ENCODE data around the gene C1S. TPM values are rescaled to one million over a fixed set of nuclear protein-coding genes. Genes with fewer than 3 reads are reported as not detected.

Gene C1S
- total and polyA plus RNA-seq, 4 donors: 141 to 1,087 (median 589) TPM

GRCh38 chr12:7114008-7114407, 53.5 kb downstream of the C1S start:
- Histone ChIP-seq H3K27ac (ENCODE audit: low read depth in 1 of 2, low read length in 2 of 2) (no peak overlapping the region), H3K4me1 (ENCODE audit: control insufficient read depth in 1 of 2, insufficient read depth in 2 of 2, low read length in 2 of 2) (no peaks in the 10 kb centered on the region), H3K36me3 (ENCODE audit: control insufficient read depth in 1 of 2, insufficient read depth in 2 of 2, low read length in 1 of 2) (peaks cover 0 to 4% of the 10 kb centered on the region in 2 donors), H3K9me3 (ENCODE audit: control insufficient read depth, low read length) (no peaks in the 10 kb centered on the region), H3K4me3 (ENCODE audit: low read length in 2 of 2) (no peak overlapping the region), H3K27me3 (ENCODE audit: control insufficient read depth in 1 of 2, insufficient read depth in 2 of 2, low read length in 1 of 2) (no peaks in the 10 kb centered on the region)
- DNase-seq: peak in 1 of 2 donors; percentile 41
- ATAC-seq (ENCODE audit: low FRiP score): no peak
- intact Hi-C loops (cut with DNase I): loop anchor here in 1 of 2 donors (5.0 kb wide), 1 partner anchor 167 kb away; no protein-coding TSS in a partner anchor
- 87 to 90% methylated on average over 11 of the region's 11 CpGs for WGBS, 2 donors

GRCh38 chr12:7114851-7115250, 54.3 kb downstream of the C1S start:
- 88 to 91% methylated on average over 6 of the region's 6 CpGs for WGBS, 2 donors
- intact Hi-C loops (cut with DNase I): loop anchor here in 1 of 2 donors (5.0 kb wide), 1 partner anchor 168 kb away; no protein-coding TSS in a partner anchor
- no peak for ATAC-seq (ENCODE audit: low FRiP score)
- DNase-seq: peak in 1 of 2 donors; percentile 24
- H3K4me3 ChIP-seq (ENCODE audit: low read length in 2 of 2): no peak overlapping the region
- H3K4me1 ChIP-seq (ENCODE audit: control insufficient read depth in 1 of 2, insufficient read depth in 2 of 2, low read length in 2 of 2): no peaks in the 10 kb centered on the region
- H3K27me3 ChIP-seq (ENCODE audit: control insufficient read depth in 1 of 2, insufficient read depth in 2 of 2, low read length in 1 of 2): no peaks in the 10 kb centered on the region
- H3K36me3 ChIP-seq (ENCODE audit: control insufficient read depth in 1 of 2, insufficient read depth in 2 of 2, low read length in 1 of 2): peaks cover 0 to 4% of the 10 kb centered on the region in 2 donors
- no peak overlapping the region for H3K27ac ChIP-seq (ENCODE audit: low read depth in 1 of 2, low read length in 2 of 2)
- no peaks in the 10 kb centered on the region for H3K9me3 ChIP-seq (ENCODE audit: control insufficient read depth, low read length)

GRCh38 chr12:7116196-7116595, 55.7 kb downstream of the C1S start:
- intact Hi-C loops (cut with DNase I): no loop called here
- no peak overlapping the region for H3K4me3 ChIP-seq (ENCODE audit: low read length in 2 of 2)
- no peak for DNase-seq
- no peak overlapping the region for H3K27ac ChIP-seq (ENCODE audit: low read depth in 1 of 2, low read length in 2 of 2)
- no peak for ATAC-seq (ENCODE audit: low FRiP score)
- H3K36me3 ChIP-seq (ENCODE audit: control insufficient read depth in 1 of 2, insufficient read depth in 2 of 2, low read length in 1 of 2): peaks cover 0 to 4% of the 10 kb centered on the region in 2 donors
- 85 to 89% methylated on average over 3 of the region's 3 CpGs for WGBS, 2 donors
- H3K4me1 ChIP-seq (ENCODE audit: control insufficient read depth in 1 of 2, insufficient read depth in 2 of 2, low read length in 2 of 2): no peaks in the 10 kb centered on the region
- H3K27me3 ChIP-seq (ENCODE audit: control insufficient read depth in 1 of 2, insufficient read depth in 2 of 2, low read length in 1 of 2): no peaks in the 10 kb centered on the region
- no peaks in the 10 kb centered on the region for H3K9me3 ChIP-seq (ENCODE audit: control insufficient read depth, low read length)

GRCh38 chr12:7116916-7117315, 56.4 kb downstream of the C1S start:
- DNase-seq (peak in 1 of 2 donors; percentile 26), ATAC-seq (ENCODE audit: low FRiP score) (no peak)
- Histone ChIP-seq H3K36me3 (ENCODE audit: control insufficient read depth in 1 of 2, insufficient read depth in 2 of 2, low read length in 1 of 2) (peaks cover 0 to 4% of the 10 kb centered on the region in 2 donors), H3K9me3 (ENCODE audit: control insufficient read depth, low read length) (no peaks in the 10 kb centered on the region), H3K27me3 (ENCODE audit: control insufficient read depth in 1 of 2, insufficient read depth in 2 of 2, low read length in 1 of 2) (no peaks in the 10 kb centered on the region), H3K27ac (ENCODE audit: low read depth in 1 of 2, low read length in 2 of 2) (no peak overlapping the region), H3K4me3 (ENCODE audit: low read length in 2 of 2) (no peak overlapping the region), H3K4me1 (ENCODE audit: control insufficient read depth in 1 of 2, insufficient read depth in 2 of 2, low read length in 2 of 2) (no peaks in the 10 kb centered on the region)
- 88 to 89% methylated on average over 9 of the region's 9 CpGs for WGBS, 2 donors
- intact Hi-C loops (cut with DNase I): no loop called here

- ATAC-seq (ENCODE audit: low FRiP score) (no peak), DNase-seq (no peak)
- 89 to 90% methylated on average over 3 of the region's 3 CpGs for WGBS, 2 donors
- Histone ChIP-seq H3K27ac (ENCODE audit: low read depth in 1 of 2, low read length in 2 of 2) (no peak overlapping the region), H3K4me3 (ENCODE audit: low read length in 2 of 2) (no peak overlapping the region), H3K36me3 (ENCODE audit: control insufficient read depth in 1 of 2, insufficient read depth in 2 of 2, low read length in 1 of 2) (peaks cover 0 to 4% of the 10 kb centered on the region in 2 donors), H3K4me1 (ENCODE audit: control insufficient read depth in 1 of 2, insufficient read depth in 2 of 2, low read length in 2 of 2) (no peaks in the 10 kb centered on the region), H3K27me3 (ENCODE audit: control insufficient read depth in 1 of 2, insufficient read depth in 2 of 2, low read length in 1 of 2) (no peaks in the 10 kb centered on the region), H3K9me3 (ENCODE audit: control insufficient read depth, low read length) (no peaks in the 10 kb centered on the region)
- intact Hi-C loops (cut with DNase I): no loop called here
Measured at GRCh38 chr12:7117670-7118069, 57.2 kb downstream of the C1S start.

GRCh38 chr12:7118881-7119280, 58.4 kb downstream of the C1S start:
- intact Hi-C loops (cut with DNase I): no loop called here
- no peaks in the 10 kb centered on the region for H3K27me3 ChIP-seq (ENCODE audit: control insufficient read depth in 1 of 2, insufficient read depth in 2 of 2, low read length in 1 of 2)
- no peaks in the 10 kb centered on the region for H3K9me3 ChIP-seq (ENCODE audit: control insufficient read depth, low read length)
- peaks cover 0 to 4% of the 10 kb centered on the region in 2 donors for H3K36me3 ChIP-seq (ENCODE audit: control insufficient read depth in 1 of 2, insufficient read depth in 2 of 2, low read length in 1 of 2)
- H3K27ac ChIP-seq (ENCODE audit: low read depth in 1 of 2, low read length in 2 of 2): no peak overlapping the region
- 81 to 93% methylated on average over 3 of the region's 3 CpGs for WGBS, 2 donors
- no peak for ATAC-seq (ENCODE audit: low FRiP score)
- H3K4me1 ChIP-seq (ENCODE audit: control insufficient read depth in 1 of 2, insufficient read depth in 2 of 2, low read length in 2 of 2): no peaks in the 10 kb centered on the region
- no peak overlapping the region for H3K4me3 ChIP-seq (ENCODE audit: low read length in 2 of 2)
- peak in 1 of 2 donors; percentile 25 for DNase-seq

GRCh38 chr12:7120166-7120565, 59.6 kb downstream of the C1S start:
- H3K4me3 ChIP-seq (ENCODE audit: low read length in 2 of 2): no peak overlapping the region
- H3K27me3 ChIP-seq (ENCODE audit: control insufficient read depth in 1 of 2, insufficient read depth in 2 of 2, low read length in 1 of 2): no peaks in the 10 kb centered on the region
- no peak overlapping the region for H3K27ac ChIP-seq (ENCODE audit: low read depth in 1 of 2, low read length in 2 of 2)
- peaks cover 0 to 4% of the 10 kb centered on the region in 2 donors for H3K36me3 ChIP-seq (ENCODE audit: control insufficient read depth in 1 of 2, insufficient read depth in 2 of 2, low read length in 1 of 2)
- no peaks in the 10 kb centered on the region for H3K4me1 ChIP-seq (ENCODE audit: control insufficient read depth in 1 of 2, insufficient read depth in 2 of 2, low read length in 2 of 2)
- ATAC-seq (ENCODE audit: low FRiP score) (no peak), DNase-seq (peak in 1 of 2 donors; percentile 30)
- intact Hi-C loops (cut with DNase I): no loop called here
- WGBS, 2 donors: 90 to 91% methylated on average over 5 of the region's 5 CpGs
- H3K9me3 ChIP-seq (ENCODE audit: control insufficient read depth, low read length): no peaks in the 10 kb centered on the region

Other genes starting within 250 kb of the C1S start
- gene GPR162, start 238.9 kb upstream of the C1S start, total RNA-seq: 10 to 100 TPM in 1 of 2 donors, 1 to 10 TPM in 1; 4.4 to 16.6 TPM
- gene GPR162, start 238.9 kb upstream of the C1S start, polyA plus RNA-seq: 10 to 100 TPM in 1 of 2 donors, 1 to 10 TPM in 1; 6.0 to 17.2 TPM
- 10 to 100 TPM; 43.5 to 66.3 TPM for gene P3H3, start 232.3 kb upstream of the C1S start, total RNA-seq
- gene P3H3, start 232.3 kb upstream of the C1S start, polyA plus RNA-seq: 10 to 100 TPM; 23.4 to 93.3 TPM
- gene GNB3, start 219.8 kb upstream of the C1S start, total RNA-seq: 10 to 100 TPM in 1 of 2 donors, 1 to 10 TPM in 1; 8.2 to 13.7 TPM
- gene GNB3, start 219.8 kb upstream of the C1S start, polyA plus RNA-seq: 10 to 100 TPM in 1 of 2 donors, 1 to 10 TPM in 1; 6.0 to 32.9 TPM
- gene CDCA3, start 209.4 kb upstream of the C1S start, total RNA-seq: 1 to 10 TPM in 1 of 2 donors, under 1 TPM in 1; 0.42 to 2.1 TPM
- gene CDCA3, start 209.4 kb upstream of the C1S start, polyA plus RNA-seq: 10 to 100 TPM in 1 of 2 donors, 1 to 10 TPM in 1; 3.6 to 12.6 TPM
- gene USP5, start 208.6 kb upstream of the C1S start, total RNA-seq: 10 to 100 TPM; 59.5 to 64.6 TPM
- gene USP5, start 208.6 kb upstream of the C1S start, polyA plus RNA-seq: 10 to 100 TPM; 26.7 to 47.0 TPM
- gene TPI1, start 193.2 kb upstream of the C1S start, total RNA-seq: 100 to 1,000 TPM; 317 TPM
- gene TPI1, start 193.2 kb upstream of the C1S start, polyA plus RNA-seq: 100 to 1,000 TPM; 310 to 314 TPM
- gene SPSB2, start 187.4 kb upstream of the C1S start, total RNA-seq: 10 to 100 TPM in 1 of 2 donors, 1 to 10 TPM in 1; 4.2 to 10.2 TPM
- gene SPSB2, start 187.4 kb upstream of the C1S start, polyA plus RNA-seq: 10 to 100 TPM; 11.1 to 14.3 TPM
- gene LRRC23, start 155.9 kb upstream of the C1S start, total RNA-seq: 10 to 100 TPM in 1 of 2 donors, 1 to 10 TPM in 1; 5.3 to 11.2 TPM
- 10 to 100 TPM; 16.8 to 20.8 TPM for gene LRRC23, start 155.9 kb upstream of the C1S start, polyA plus RNA-seq
- 10 to 100 TPM; 59.0 to 79.5 TPM for gene ENO2, start 146.1 kb upstream of the C1S start, total RNA-seq
- 100 to 1,000 TPM in 1 of 2 donors, 10 to 100 TPM in 1; 14.7 to 116 TPM for gene ENO2, start 146.1 kb upstream of the C1S start, polyA plus RNA-seq
- gene ATN1, start 132.8 kb upstream of the C1S start, total RNA-seq: 100 to 1,000 TPM; 138 to 146 TPM
- gene ATN1, start 132.8 kb upstream of the C1S start, polyA plus RNA-seq: 100 to 1,000 TPM in 1 of 2 donors, 10 to 100 TPM in 1; 22.7 to 149 TPM
- not detected for gene RNU7-1, start 116.9 kb upstream of the C1S start, total RNA-seq
- not detected for gene RNU7-1, start 116.9 kb upstream of the C1S start, polyA plus RNA-seq
- gene C12orf57, start 116.7 kb upstream of the C1S start, total RNA-seq: 100 to 1,000 TPM; 197 to 233 TPM
- gene C12orf57, start 116.7 kb upstream of the C1S start, polyA plus RNA-seq: 1,000 to 10,000 TPM in 1 of 2 donors, 100 to 1,000 TPM in 1; 849 to 1,017 TPM
- 10 to 100 TPM; 29.8 to 42.3 TPM for gene PTPN6, start 109.4 kb upstream of the C1S start, total RNA-seq
- gene PTPN6, start 109.4 kb upstream of the C1S start, polyA plus RNA-seq: 10 to 100 TPM; 10.1 to 25.7 TPM
- gene PHB2, start 90.1 kb upstream of the C1S start, total RNA-seq: 100 to 1,000 TPM in 1 of 2 donors, 10 to 100 TPM in 1; 97.9 to 117 TPM
- gene PHB2, start 90.1 kb upstream of the C1S start, polyA plus RNA-seq: 100 to 1,000 TPM; 105 to 139 TPM
- 10 to 100 TPM; 30.2 to 31.6 TPM for gene EMG1, start 89.8 kb upstream of the C1S start, total RNA-seq
- 10 to 100 TPM; 15.4 to 24.4 TPM for gene EMG1, start 89.8 kb upstream of the C1S start, polyA plus RNA-seq
- 10 to 100 TPM; 28.8 to 33.2 TPM for gene LPCAT3, start 42.2 kb upstream of the C1S start, total RNA-seq
- 10 to 100 TPM; 10.1 to 27.3 TPM for gene LPCAT3, start 42.2 kb upstream of the C1S start, polyA plus RNA-seq
- gene C1R, start 31.7 kb downstream of the C1S start, total RNA-seq: 1,000 to 10,000 TPM in 1 of 2 donors, 100 to 1,000 TPM in 1; 769 to 1,570 TPM
- 1,000 to 10,000 TPM in 1 of 2 donors, 100 to 1,000 TPM in 1; 148 to 1,159 TPM for gene C1R, start 31.7 kb downstream of the C1S start, polyA plus RNA-seq
- 100 to 1,000 TPM in 1 of 2 donors, 10 to 100 TPM in 1; 82.0 to 139 TPM for gene C1RL, start 48.5 kb downstream of the C1S start, total RNA-seq
- 10 to 100 TPM; 14.5 to 85.1 TPM for gene C1RL, start 48.5 kb downstream of the C1S start, polyA plus RNA-seq
- gene RBP5, start 68.2 kb downstream of the C1S start, total RNA-seq: 10 to 100 TPM in 1 of 2 donors, 1 to 10 TPM in 1; 6.3 to 13.4 TPM
- gene RBP5, start 68.2 kb downstream of the C1S start, polyA plus RNA-seq: 1 to 10 TPM in 1 of 2 donors, not detected in 1; 1.1 TPM
- gene CLSTN3, start 69.7 kb downstream of the C1S start, total RNA-seq: 10 to 100 TPM; 34.2 to 77.2 TPM
- gene CLSTN3, start 69.7 kb downstream of the C1S start, polyA plus RNA-seq: 10 to 100 TPM; 12.4 to 15.4 TPM
- 10 to 100 TPM; 37.9 to 45.6 TPM for gene PEX5, start 129.0 kb downstream of the C1S start, total RNA-seq
- 10 to 100 TPM; 25.5 to 29.7 TPM for gene PEX5, start 129.0 kb downstream of the C1S start, polyA plus RNA-seq
- not detected for gene ACSM4, start 243.4 kb downstream of the C1S start, total RNA-seq
- not detected for gene ACSM4, start 243.4 kb downstream of the C1S start, polyA plus RNA-seq

All from aorta (tissue), 5 donors.